ENCODE data around the gene DHCR7.

The DHCR7 gene

DNA sequence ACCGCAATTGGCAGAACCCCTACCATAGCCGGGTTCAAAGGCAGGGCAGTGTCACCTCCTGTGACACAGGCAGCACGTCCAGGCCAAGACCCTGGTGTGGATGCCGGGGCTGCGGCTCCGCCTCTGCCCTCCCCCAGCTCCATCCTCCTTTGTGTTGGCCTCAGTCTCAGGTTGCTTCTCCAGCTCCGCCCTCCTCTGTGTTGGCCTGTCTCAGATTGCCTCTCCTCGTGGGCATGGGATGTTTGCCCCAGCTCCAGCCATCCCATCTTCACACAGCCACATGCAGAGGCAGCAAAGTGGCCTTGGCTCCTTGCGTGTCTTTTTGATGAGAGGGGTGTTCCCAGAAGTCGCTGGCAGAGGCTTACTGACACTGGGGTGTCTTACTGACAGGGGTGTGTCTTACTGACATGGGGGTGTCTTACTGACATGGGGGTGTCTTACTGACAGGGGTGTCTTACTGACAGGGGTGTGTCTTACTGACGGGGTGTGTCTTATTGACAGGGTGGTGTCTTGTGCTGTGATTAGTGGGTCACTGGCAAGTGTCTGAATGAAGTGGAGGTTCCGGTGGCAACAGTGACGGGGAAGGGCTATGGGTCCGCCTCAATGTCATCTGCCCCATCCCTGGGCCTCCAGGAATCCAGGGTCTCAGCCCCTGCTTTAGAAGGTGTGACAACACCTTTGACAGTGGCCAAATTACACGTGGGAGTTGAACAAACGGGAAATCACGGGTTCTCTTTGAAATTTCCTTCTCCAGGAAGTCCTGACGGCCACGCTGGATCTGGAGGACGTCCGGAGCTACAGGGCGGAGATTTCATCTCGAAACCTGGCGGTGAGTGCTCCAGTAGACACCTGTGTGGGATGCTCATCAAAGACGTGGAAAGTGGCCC, 29.7 kb upstream of the DHCR7 start:
- DNase-seq = no peak

DNA sequence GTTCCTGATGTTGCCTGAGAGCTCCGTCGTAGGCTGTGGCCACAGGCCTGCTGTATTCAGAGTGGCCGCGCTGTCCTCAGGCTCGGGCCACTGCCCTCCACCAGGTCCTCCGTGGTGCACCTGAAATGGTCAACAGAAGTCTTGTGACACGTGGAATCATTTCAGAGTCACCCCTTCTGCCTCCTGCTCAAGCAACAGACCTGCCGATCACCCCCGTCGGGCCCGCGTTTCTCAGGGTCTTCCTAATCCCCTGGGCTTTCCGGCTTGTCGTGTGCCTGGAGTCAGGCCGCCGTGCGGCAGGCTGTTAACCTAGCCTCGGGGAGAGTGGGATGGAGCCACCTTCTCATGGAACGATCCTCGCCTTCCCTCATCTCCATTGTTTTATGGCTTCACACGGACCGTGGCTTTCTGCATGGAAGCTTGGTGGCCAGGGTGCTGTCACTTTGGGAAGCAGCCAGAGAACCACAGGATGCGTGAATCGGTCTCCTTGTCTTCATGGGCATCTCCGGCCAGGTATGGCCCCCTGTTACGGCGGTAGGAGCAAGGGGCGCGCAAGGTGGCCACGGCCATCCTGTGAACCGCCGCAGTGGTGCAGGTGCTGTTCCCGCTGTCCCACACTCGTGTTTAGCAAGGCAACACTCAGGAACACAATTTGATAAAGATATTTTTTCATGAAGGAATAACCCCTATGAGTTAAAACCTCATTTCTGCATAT, 28.9 kb upstream of the DHCR7 start:
- DNase-seq = no peak

DNA sequence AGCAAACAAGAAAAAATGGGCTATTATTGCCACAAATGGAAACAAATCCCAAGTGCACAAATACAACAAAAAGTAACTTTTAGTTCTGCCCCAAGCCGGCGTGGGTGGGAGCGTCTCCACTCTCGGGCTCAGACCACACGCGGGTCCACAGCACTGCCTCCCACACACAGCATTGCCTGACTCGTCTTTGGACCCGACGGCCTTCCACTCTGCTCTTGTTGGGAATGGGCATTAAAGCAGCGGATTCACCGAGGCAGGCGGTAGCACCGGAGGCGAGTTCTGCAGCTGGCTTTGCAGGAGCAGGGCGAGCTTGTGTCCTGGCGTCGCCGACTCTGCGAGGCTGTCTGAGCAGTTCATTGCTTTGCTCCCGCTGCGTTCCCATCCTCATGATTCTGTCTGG, 27.8 kb upstream of the DHCR7 start:
- DNase-seq = no peak

DNA sequence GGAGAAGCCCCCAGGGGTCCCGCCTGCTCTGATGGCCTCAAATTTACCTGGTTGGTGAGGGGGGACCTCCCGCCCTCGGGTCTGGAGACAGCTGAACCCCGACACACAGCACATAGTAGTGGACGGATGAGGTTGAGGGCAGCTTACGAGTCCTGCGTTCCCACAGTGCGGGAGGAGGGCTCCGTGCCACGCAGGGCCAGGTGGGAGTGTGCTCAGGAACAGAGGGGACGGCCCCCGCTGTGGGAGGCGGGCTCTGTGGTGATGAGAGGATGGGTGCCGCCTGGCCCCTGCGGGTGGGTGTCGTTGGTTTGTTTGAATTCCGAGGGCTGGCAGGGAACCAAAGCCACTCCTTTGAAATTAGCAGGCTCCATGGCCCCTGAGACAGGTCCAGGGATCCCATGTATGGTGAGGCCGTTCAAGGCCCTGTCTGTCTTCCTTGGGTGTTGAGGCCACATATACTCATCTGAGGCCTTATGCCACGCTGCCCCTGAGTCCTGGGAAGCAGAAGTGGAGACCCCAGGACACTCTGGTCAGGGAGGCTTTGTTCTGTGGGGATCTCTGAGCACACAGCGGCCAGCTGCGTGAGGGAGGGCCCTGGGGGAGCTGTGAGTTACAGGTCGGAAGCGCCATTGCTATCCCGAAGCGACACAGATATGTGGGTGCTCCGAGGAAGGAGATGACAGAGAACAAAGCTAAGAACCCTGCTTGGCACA, 26.7 kb upstream of the DHCR7 start:
- DNase-seq = no peak

DNA sequence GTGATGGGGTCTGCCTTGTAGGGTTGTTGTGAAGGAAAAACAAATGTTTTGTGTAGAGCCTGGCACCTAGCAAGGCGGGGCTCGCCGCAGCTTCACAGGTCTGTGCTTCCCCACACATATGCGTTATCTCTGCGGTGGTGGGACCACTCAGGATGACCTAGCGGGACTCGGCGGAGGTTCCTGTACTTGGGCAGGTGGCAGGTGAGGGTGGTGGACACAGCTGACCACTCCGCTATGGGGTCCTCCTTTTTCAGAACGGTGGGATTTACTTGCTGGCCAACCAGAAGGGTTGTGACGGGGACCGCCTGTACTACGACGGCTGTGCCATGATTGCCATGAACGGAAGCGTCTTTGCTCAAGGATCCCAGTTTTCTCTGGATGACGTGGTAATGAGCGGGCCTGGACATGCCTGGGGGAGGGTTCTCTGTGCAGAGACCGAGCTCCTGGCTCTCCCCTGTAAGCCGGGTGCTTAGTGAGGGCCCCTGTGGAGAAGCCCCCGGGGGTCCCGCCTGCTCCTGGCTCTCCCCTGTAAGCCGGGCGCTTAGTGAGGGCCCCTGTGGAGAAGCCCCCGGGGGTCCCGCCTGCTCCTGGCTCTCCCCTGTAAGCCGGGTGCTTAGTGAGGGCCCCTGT, 26.1 kb upstream of the DHCR7 start:
- no peak for DNase-seq

DNA sequence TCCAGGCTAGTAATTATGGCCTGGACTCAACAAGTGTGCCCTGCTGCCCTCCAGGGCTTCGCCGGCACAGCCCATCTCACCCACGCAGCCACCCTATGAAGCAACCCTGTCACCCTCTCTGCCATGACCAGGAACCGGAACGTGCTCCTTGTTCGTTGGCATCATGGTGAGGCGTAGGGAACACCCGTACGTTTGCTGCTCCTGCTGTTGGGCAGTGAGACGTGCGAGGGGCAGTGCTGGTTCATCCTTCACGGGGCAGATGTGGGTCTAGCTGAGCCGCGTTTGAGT, 25.5 kb upstream of the DHCR7 start:
- no peak for DNase-seq

DNA sequence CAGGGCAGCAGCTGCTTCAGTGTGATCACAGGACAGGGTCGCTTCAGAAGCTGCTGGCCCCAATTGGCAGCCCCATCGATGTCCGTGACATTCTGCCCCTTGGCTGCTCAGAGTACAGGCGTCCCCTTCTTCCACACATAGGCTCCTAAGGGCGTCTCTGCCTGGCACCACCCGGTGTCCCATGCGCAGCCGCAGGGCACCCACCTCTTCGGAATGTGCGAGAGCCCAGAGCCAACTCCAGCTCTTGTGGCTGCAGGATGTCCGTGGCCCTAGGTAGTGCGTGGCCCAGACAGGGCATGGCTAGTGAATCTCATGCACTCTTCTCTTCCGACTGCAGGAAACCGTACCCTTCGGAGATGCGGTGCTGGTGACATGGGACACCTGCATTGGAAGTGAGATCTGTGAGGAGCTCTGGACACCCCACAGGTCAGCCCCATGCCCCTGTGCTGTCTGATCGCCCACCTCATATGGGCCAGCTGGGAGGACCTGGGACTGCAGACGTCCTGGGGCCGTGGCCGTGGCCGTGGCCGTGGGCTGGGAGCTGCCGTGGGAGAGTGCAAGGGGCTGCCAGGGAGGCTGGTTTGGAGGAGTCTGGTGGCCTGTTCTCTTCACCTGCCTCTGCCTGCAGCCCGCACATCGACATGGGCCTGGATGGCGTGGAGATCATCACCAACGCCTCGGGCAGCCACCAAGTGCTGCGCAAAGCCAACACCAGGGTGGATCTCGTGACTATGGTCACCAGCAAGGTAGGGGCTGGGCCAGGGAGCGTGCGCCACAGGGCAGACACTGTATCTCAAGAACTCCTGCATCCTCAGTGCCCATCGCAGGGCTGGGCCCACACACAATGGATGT, 25.0 kb upstream of the DHCR7 start:
- DNase-seq = no peak

DNA sequence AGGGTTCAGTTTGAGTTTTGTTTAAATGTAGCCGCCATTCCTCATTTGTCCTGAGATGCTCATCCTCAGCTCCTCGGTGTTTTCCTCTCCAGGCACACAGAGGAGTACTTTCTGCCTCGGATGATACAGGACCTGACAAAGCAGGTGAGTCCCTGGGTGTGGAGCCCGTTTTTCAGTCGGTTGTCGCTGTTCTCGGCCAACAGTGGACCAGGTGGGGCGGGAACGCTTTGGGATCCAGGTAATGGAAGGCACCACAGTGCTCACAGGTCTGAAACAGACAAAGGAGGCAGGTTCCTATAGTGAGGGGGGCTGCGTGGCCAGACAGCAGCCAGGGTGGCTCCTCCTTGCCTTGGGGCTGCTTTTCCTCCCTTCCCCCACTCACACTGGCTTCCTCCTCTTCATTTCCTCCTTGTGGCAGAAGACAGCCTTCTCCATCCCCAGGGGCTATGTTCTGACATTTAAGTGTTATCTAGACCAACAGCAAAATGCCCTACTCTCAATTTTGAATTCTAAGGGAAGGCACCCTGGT, 24.2 kb upstream of the DHCR7 start:
- DNase-seq = no peak

DNA sequence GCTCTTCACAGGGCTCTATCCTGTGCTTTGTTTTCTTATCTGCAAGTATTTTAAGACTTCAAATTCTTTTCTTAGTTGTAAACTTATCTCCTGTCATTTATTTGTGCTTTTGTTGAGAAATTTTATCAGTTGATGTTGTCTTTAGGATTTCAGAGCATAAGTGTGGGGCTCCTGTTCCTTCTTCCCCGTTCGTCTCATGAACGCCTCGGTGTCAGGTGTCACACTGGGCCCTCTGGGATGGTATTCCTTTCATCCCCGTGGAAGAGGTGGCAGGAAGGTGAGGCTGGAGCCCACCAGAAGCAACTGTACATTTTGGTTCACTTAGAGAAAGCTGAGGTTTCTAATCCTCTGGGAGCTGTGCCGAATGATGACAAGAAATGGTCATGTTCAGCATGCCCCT, 22.8 kb upstream of the DHCR7 start:
- no peak for DNase-seq

DNA sequence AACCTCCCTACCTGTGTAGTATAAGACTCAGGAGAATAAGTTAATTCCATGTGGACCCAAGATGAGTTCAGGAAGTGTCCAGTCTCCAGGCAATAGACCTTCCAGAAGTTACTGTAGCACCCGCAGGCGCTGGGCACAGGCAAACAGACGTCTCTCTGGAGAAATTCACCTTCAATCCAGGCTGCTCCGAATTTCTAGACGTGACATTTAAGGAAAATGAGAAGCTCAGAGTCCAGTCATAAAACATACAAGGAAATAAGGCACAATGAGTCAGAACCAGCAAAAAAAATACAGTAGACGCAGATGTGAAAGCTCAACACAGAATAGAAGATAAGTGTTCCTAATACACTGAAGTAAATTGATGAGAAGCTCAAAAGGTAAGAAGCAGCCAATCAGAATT, 19.0 kb upstream of the DHCR7 start:
- DNase-seq = no peak

DNA sequence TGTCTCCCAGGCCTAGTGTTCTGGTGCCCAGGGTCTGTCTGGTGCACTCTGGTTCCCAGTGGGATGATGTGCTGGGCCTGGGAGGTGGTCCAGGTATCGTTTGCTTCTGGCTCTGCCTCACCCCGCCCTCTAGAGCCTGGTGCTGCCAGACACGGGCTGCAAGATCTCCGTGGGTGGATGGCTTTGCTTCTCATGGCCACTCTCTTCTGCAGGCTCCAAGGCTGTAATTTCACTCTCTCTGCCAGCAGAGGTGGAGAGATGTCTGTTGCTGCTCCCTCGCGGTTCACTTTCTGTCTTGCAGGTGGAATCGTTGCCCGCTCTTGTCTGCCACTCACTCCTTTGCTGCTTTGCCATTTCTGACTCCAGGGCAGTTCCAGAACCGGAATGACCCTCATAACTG, 18.2 kb upstream of the DHCR7 start:
- DNase-seq = no peak

DNA sequence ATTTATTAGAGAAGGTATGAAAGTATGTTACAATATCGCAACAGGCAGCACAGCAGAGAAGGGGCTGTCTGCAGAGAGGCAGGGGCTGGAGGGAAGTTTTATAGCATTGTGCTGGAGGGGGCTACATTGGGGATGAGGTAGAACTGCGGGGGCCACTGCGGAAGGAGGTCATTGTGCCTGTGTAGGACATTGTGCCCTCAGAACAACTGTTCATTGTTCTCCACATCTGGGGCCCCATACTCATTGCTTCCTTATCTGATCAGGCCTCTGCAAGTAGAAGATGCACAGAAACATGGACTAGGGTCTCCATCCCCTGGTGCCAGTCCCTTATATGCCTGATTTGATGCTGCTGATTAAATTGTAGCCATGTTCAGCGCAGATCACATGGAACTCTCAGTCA, 16.9 kb upstream of the DHCR7 start:
- no peak for DNase-seq

DNA sequence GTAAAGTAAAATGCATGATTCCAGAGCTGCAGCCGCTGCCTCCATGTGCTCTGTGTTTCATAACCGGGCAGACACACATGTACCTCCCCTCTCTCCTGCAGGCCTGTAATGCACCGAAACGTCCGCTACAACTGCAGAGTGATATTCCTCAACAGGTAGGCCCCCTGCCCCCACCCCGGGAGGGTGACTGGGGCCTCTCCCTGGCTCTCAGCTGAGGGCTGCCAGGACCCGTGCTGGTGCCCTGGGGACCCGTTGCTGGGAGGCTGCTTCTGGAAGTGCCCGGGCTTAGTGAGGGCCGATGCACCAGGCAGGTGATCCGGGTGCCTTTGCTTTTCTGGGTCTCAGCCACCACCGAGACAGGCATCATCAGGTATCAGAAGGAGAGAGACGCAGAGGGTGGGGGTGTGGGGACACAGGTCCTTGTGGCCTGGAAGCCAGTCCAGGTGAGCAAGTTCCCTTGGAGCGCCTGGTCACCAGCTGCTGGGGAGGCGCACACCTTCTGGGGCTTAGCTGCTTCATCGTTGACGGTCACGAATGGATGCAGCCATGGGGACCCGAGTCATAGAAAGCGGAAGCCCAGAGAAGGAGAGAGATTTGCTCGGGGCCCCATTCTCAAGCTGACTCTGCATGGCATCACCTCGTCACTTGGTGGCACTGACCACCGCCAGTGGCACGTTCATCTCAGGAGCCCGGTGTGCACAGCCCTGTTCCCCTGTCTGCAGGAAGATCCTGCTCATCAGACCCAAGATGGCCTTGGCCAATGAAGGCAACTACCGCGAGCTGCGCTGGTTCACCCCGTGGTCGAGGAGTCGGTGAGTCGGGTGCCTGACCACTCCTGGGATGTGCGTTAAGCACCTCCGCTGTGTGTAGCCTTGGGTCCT, 15.4 kb upstream of the DHCR7 start:
- no peak for DNase-seq

DNA sequence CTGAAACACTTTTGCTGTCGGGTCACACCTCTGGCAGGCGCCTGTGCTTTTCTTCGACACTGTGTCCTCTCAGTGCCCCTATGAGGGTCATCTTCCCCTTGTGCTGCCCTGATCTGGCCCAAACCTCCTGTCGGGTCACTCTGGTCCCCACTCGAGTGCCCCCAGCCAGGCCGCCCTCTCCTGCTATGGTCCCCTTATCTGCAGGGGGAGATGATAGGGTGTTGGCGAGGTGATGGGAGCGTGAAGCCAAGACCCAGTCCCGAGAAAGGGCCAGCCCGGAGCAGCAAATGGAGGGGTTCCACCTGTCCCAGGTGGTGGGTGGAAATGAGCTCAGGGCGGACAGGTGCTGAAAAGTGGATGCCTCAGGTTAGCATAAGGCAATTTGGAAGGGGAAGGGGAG, 14.5 kb upstream of the DHCR7 start:
- DNase-seq = no peak

DNA sequence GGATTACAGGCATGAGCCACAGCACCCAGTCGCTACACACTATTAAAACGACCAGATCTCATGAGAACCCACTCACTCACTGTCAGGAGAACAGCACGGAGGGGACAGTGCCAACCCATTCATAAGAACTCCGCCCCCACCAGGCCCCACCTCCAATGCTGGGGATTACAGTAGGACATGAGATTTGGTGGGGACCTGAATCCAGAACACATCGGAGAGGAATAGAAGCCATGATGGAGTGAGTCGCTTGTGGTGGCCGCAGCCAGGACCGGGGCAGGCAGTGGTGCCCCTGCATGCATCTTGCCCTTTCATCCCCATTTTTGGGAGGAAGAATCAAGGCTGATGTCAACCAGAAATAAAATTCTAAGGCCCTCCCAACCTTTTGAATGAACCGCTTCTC, 13.5 kb upstream of the DHCR7 start:
- no peak for DNase-seq

DNA sequence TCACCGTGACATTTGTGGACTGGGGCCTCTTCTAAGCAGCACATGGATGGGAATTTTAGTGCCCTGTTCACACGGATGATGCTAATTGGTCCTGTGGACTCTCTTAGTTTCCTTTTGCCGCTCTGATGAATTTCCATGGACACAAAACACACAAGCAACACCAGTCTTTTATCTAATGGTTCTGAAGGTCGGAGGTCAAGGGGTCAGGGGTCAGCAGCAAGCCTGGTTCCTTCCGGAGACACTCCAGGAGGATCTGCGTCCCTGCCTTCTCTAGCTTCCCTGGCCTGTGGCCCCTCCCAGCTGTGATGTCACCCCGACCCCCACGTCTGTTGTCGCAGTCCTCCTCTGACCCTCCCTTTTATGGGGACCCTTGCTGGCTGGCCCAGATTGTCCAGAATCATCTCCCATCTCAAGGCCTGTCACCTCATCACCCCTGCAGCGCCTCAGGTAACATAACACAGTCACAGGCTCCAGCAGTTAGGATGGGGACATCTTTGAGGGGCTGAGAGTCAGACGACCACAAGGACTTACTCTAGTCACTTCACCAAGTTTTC, 11.7 kb upstream of the DHCR7 start:
- DNase-seq = peak; percentile 47

DNA sequence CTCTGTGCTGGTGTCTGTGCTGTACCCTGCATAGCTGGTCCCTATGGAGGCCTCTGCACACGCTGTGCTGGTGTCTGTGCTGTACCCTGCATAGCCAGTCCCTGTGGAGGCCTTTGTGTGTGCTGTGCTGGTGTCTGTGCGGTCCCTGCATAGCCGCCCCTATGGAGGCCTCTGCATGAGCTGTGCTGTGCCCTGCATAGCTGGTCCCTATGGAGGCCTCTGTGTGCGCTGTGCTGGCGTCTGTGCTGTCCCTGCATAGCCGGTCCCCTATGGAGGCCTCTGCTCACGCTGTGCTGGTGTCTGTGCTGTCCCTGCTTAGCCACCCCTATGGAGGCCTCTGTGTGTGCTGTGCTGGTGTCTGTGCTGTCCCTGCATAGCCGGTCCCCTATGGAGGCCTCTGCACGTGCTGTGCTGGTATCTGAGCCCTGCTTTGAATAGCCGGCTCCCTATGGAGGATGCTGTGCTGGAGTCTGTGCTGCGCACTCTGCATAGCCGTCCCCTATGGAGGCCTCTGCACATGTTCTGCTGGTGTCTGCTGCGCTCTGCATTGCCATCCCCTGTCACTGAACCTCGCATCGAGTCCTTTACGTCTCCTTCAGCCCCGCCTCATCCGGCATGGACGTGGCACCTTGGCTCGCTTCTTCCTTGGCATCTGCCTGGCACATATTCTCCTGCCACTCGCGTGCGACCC, 11.0 kb upstream of the DHCR7 start:
- DNase-seq = peak; percentile 57

DNA sequence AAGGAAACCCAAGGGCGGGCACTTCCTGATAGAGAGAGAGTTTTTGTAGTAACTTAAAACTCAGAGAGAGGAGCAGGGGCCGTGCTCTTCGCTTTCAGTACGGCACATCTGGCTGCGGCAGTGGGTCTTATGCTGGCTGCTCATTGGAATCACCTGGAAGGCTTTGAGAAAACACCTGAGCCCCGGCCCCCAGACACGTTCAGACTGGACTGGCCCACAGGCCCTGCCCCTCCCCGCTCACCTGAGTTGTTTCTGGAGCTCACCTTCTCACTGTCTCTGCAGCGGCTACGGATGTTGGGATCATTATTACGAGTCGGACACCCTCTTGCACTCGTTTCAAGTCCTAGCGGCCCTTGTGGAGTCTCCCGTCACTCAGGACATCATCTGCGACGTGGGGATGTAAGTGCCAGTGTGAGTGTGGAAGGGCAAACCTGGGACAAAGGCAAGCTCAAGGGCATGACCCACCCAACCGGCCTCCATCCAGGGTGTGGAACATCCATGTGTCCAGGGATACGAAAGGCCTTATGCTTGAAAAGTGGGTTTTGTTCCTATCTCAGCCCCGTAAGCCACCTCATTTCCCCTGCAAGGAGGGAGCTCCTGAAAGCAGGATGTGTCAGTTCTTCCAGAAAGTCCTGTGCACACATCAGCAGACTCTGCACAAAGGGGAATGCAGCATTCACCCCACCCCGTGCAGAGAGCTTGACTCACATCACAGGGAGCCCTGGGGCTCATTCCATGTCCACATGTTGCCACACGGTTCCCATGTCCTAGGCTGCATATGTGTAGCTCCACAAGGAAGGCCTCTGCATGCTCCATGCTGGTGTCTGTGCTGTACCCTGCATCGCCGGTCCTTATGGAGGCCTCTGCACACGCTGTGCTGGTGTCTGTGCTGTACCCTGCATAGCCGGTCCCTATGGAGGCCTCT, 10.2 kb upstream of the DHCR7 start:
- DNase-seq = peak; percentile 34

DNA sequence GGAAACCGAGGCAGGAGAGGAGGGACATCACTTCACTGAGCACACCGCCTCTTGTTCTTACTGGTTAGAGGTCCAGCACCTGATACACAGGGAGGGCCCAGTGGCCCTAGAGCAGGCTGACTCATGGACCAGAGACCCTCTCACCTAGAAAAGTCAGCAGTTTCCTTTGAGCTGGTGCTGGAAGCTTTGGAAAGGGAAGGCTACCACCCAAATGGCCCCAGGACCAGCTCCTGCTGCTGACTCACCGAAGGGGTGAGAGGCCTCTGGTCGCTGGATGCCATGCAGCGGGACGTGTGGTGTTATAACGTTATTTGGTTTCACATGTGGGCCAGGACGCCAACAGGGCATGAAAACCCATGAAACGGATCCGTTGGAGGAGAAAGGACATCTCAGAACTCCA, 8.6 kb upstream of the DHCR7 start:
- no peak for DNase-seq
